ENCODE data around the gene NEDD4L. TPM values are rescaled to one million over a fixed set of nuclear protein-coding genes. Genes with fewer than 3 reads are reported as not detected.

Gene NEDD4L
- total and polyA plus RNA-seq, 10 of the 15 experiments (the other 5 are each of a cell fraction or from before 2014, with no cell fraction given): 7.4 to 24.0 (median 17.7) TPM

- H3K9me3 ChIP-seq (replicated peaks; ENCODE audit: control insufficient read depth, insufficient read depth, low read length): no peaks in the 10 kb centered on the region
- no peaks in the 10 kb centered on the region for H3K27me3 ChIP-seq (replicated peaks in 1 of 2; ENCODE audit: control insufficient read depth in 2 of 2, insufficient read depth in 2 of 2, low read length in 1 of 2)
- H2AFZ ChIP-seq (ENCODE audit: control insufficient read depth, low read depth, low read length): no peak overlapping the region
- no peaks in the 10 kb centered on the region; the same call in 1 of the 2 replicates for H3K79me2 ChIP-seq (ENCODE audit: control insufficient read depth, insufficient read depth, low read length)
- intact Hi-C loops (cut with micrococcal nuclease; ENCODE audit: unreplicated experiment): no loop called here
- CTCF ChIA-PET: interaction anchor here (0.5 to 2.6 kb wide), 12 partner anchors 9 to 260 kb away, joined by 3 to 17 read pairs (median 5); partner anchors contain the start of gene NEDD4L
- no peak overlapping the region for H3K4me2 ChIP-seq (ENCODE audit: control insufficient read depth, insufficient read depth)
- no peak overlapping the region for H3K9ac ChIP-seq (ENCODE audit: control insufficient read depth, insufficient read depth, low read length)
- TF ChIP-seq MXI1 (IDR thresholded peaks at IDR 0.05; ENCODE audit: low read depth, low read length) (no peak), RAD51 (IDR thresholded peaks at IDR 0.05) (no peak), SIN3A (IDR thresholded peaks at IDR 0.05; ENCODE audit: low read depth, low read length) (no peak), SMAD1 (IDR thresholded peaks at IDR 0.05; ENCODE audit: low read depth, partially characterized antibody) (no peak), ZNF384 (IDR thresholded peaks at IDR 0.05; ENCODE audit: borderline replicate concordance, low read depth, low read length) (no peak), MLLT1 (IDR thresholded peaks at IDR 0.05) (no peak)
- TF ChIP-seq, protein P1, sequence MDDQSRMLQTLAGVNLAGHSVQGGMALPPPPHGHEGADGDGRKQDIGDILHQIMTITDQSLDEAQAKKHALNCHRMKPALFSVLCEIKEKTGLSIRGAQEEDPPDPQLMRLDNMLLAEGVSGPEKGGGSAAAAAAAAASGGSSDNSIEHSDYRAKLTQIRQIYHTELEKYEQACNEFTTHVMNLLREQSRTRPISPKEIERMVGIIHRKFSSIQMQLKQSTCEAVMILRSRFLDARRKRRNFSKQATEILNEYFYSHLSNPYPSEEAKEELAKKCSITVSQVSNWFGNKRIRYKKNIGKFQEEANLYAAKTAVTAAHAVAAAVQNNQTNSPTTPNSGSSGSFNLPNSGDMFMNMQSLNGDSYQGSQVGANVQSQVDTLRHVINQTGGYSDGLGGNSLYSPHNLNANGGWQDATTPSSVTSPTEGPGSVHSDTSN (IDR thresholded peaks at IDR 0.05; ENCODE audit: insufficient replicate concordance, low read depth, low read length): no peak
- H3K4me1 ChIP-seq (ENCODE audit: control insufficient read depth, insufficient read depth, low read length): no peaks in the 10 kb centered on the region
- no peak for ATAC-seq
- no peaks in the 10 kb centered on the region for H4K20me1 ChIP-seq (ENCODE audit: control insufficient read depth, insufficient read depth)
- 49% methylated on average over 4 of the region's 4 CpGs for WGBS (ENCODE audit: insufficient coverage, insufficient replicate concordance, low lambda C conversion rate, missing lambda C conversion rate)
- H3K27ac ChIP-seq (ENCODE audit: control insufficient read depth, insufficient read depth): no peak overlapping the region
- POLR2A ChIA-PET: interaction anchor here (0.6 to 0.9 kb wide), 3 partner anchors 10 to 80 kb away, joined by 3 to 4 read pairs (median 4); no protein-coding TSS in a partner anchor
- in situ Hi-C loops (cut with MboI): no loop called here
- FAIRE-seq: no peak
- BruUV-seq (replicated peaks): no TSS peak
- DNase-seq (ENCODE audit: low read depth, low spot score): no peak
- H3K36me3 ChIP-seq (ENCODE audit: control insufficient read depth in 2 of 2, insufficient read depth in 2 of 2, low read length in 1 of 2): no peaks in the 10 kb centered on the region
- RAD21 ChIA-PET (ENCODE audit: unreplicated experiment): interaction anchor here (0.5 to 1.3 kb wide), 4 partner anchors 11 to 80 kb away, joined by 3 to 4 read pairs (median 4); no protein-coding TSS in a partner anchor
- H3K4me3 ChIP-seq: no peak overlapping the region
- SMC1A ChIA-PET (ENCODE audit: uncharacterized antibody, unreplicated experiment): interaction anchor here (0.8 to 7.1 kb wide), 9 partner anchors 8 to 79 kb away, joined by 3 to 55 read pairs (median 11); no protein-coding TSS in a partner anchor
Measured at GRCh38 chr18:58055890-58056558, 12.0 kb downstream of the NEDD4L start.
